Measurements from ENCODE around the gene FAF1. TPM values are rescaled to one million over a fixed set of nuclear protein-coding genes. Genes with fewer than 3 reads are reported as not detected.
A peak's percentile ranks its signal among the peaks of the same experiment; 100 is the strongest.

Gene FAF1
- total RNA-seq, 6 experiments from 2014 or later, result 24.1 to 32.4 (median 31.6) TPM

GRCh38 chr1:50667710-50668356, 292.2 kb downstream of the FAF1 start:
- H3K36me3 ChIP-seq, result no peaks in the 10 kb centered on the region
- no peak overlapping the region for H3K4me3 ChIP-seq
- ATAC-seq (no peak), DNase-seq (no peak)
- intact Hi-C loops (cut with DNase I), result no loop called here
- no peak for TF ChIP-seq CTCF (IDR thresholded peaks at IDR 0.05)
- no peak for TF ChIP-seq POLR2A (IDR thresholded peaks at IDR 0.05)
- H3K4me1 ChIP-seq, result peaks cover 0 to 11% (median 0%) of the 10 kb centered on the region in 4 donors
- H3K27me3 ChIP-seq, result no peaks in the 10 kb centered on the region
- H3K27ac ChIP-seq, result no peak overlapping the region
- 60% methylated on average over 3 of the region's 4 CpGs for WGBS (ENCODE audit: insufficient coverage, low coverage, low lambda C conversion rate, missing lambda C conversion rate)
- no peaks in the 10 kb centered on the region for H3K9me3 ChIP-seq

- H3K36me3 ChIP-seq, result no peaks in the 10 kb centered on the region
- intact Hi-C loops (cut with DNase I), result no loop called here
- no peaks in the 10 kb centered on the region for H3K27me3 ChIP-seq
- H3K4me1 ChIP-seq, result peaks cover 0 to 11% (median 0%) of the 10 kb centered on the region in 4 donors
- TF ChIP-seq POLR2A (IDR thresholded peaks at IDR 0.05) (no peak), CTCF (IDR thresholded peaks at IDR 0.05) (no peak)
- peak in 1 of 4 donors; percentile 33 for ATAC-seq
- H3K4me3 ChIP-seq, result no peak overlapping the region
- H3K27ac ChIP-seq, result no peak overlapping the region
- H3K9me3 ChIP-seq, result no peaks in the 10 kb centered on the region
- 54% methylated on average over 2 of the region's 2 CpGs for WGBS (ENCODE audit: insufficient coverage, low coverage, low lambda C conversion rate, missing lambda C conversion rate)
- DNase-seq, result no peak
Observed at GRCh38 chr1:50667272-50667671, 292.8 kb downstream of the FAF1 start.

GRCh38 chr1:50666849-50667248, 293.2 kb downstream of the FAF1 start:
- DNase-seq, result no peak
- H3K4me1 ChIP-seq, result peaks cover 0 to 11% (median 0%) of the 10 kb centered on the region in 4 donors
- no peaks in the 10 kb centered on the region for H3K27me3 ChIP-seq
- intact Hi-C loops (cut with DNase I), result no loop called here
- ATAC-seq, result no peak
- H3K36me3 ChIP-seq, result no peaks in the 10 kb centered on the region
- no peak overlapping the region for H3K27ac ChIP-seq
- no peaks in the 10 kb centered on the region for H3K9me3 ChIP-seq
- no peak overlapping the region for H3K4me3 ChIP-seq
- TF ChIP-seq CTCF (IDR thresholded peaks at IDR 0.05) (no peak), POLR2A (IDR thresholded peaks at IDR 0.05) (no peak)

GRCh38 chr1:50665413-50665812, 294.7 kb downstream of the FAF1 start:
- intact Hi-C loops (cut with DNase I), result no loop called here
- TF ChIP-seq POLR2A (IDR thresholded peaks at IDR 0.05), result no peak
- TF ChIP-seq CTCF (IDR thresholded peaks at IDR 0.05), result no peak
- H3K4me1 ChIP-seq, result peaks cover 0 to 11% (median 0%) of the 10 kb centered on the region in 4 donors
- WGBS (ENCODE audit: insufficient coverage, low coverage, low lambda C conversion rate, missing lambda C conversion rate), result 51% methylated on average over 2 of the region's 2 CpGs
- no peaks in the 10 kb centered on the region for H3K9me3 ChIP-seq
- DNase-seq (no peak), ATAC-seq (peak; percentile 62 to 78 (median 69))
- no peak overlapping the region for H3K4me3 ChIP-seq
- H3K27me3 ChIP-seq, result no peaks in the 10 kb centered on the region
- no peaks in the 10 kb centered on the region for H3K36me3 ChIP-seq
- no peak overlapping the region for H3K27ac ChIP-seq

All from right lobe of liver (tissue), 6 donors.